HAP-1 (cell line): Measurements from ENCODE around the gene DLEC1.

Experiments used
- DNase-seq, 2 experiments: peaks; one replicate each; pipeline ENCODE4 v3.0.0-alpha.2; 2016 to 2020; ENCODE audit warnings: low spot score in 2 of 2
- H3K27me3 ChIP-seq: fragments of 250-450 bp; sonication (Bioruptor Pico); 2 replicates; pipeline ENCODE4 v1.5.1; 2020; ENCODE audit warnings: low read depth, mild to moderate bottlenecking, moderate library complexity
- H3K36me3 ChIP-seq: fragments of 250-450 bp; sonication (Bioruptor Pico); replicated peaks from 2 replicates; pipeline ENCODE4 v1.5.1; 2020; ENCODE audit warnings: mild to moderate bottlenecking
- H3K4me1 ChIP-seq: fragments of 250-450 bp; sonication (Bioruptor Pico); 2 replicates; pipeline ENCODE4 v1.5.1; 2020; ENCODE audit warnings: mild to moderate bottlenecking
- H3K4me3 ChIP-seq: fragments of 250-450 bp; sonication (Bioruptor Pico); 2 replicates; pipeline ENCODE4 v1.5.1; 2020; ENCODE audit warnings: mild to moderate bottlenecking, moderate library complexity
- H3K9me3 ChIP-seq: fragments of 250-450 bp; sonication (Bioruptor Pico); 2 replicates; pipeline ENCODE4 v1.5.1; 2020; ENCODE audit warnings: mild to moderate bottlenecking, moderate library complexity
- in situ Hi-C: fragments of 300-500 bp; cut with MboI; formaldehyde crosslinking; loops from 3 replicates; pipeline ENCODE4 v1.14.3; 2020; ENCODE audit warnings: low sequenced_read_pairs, inconsistent platforms, mixed read lengths

Gene DLEC1

GRCh38 chr3:38168151-38169026 is 129.4 kb downstream of the DLEC1 start:
- peaks cover 22% of the 10 kb centered on the region for H3K4me1 ChIP-seq
- DNase-seq: peak; percentile 37 to 49
- no peaks in the 10 kb centered on the region for H3K36me3 ChIP-seq
- in situ Hi-C loops: no loop called here
- no peak overlapping the region for H3K4me3 ChIP-seq
- H3K27me3 ChIP-seq: no peaks in the 10 kb centered on the region
- no peaks in the 10 kb centered on the region for H3K9me3 ChIP-seq

GRCh38 chr3:38169027-38169317 is 130.0 kb downstream of the DLEC1 start:
- H3K36me3 ChIP-seq: no peaks in the 10 kb centered on the region
- DNase-seq: no peak
- H3K27me3 ChIP-seq: no peaks in the 10 kb centered on the region
- no peak overlapping the region for H3K4me3 ChIP-seq
- H3K4me1 ChIP-seq: peaks cover 22% of the 10 kb centered on the region
- no peaks in the 10 kb centered on the region for H3K9me3 ChIP-seq
- in situ Hi-C loops: no loop called here

GRCh38 chr3:38170722-38171121 is 131.7 kb downstream of the DLEC1 start:
- no peak for DNase-seq
- Histone ChIP-seq H3K27me3 (no peaks in the 10 kb centered on the region), H3K36me3 (no peaks in the 10 kb centered on the region), H3K4me1 (peaks cover 19% of the 10 kb centered on the region), H3K4me3 (no peak overlapping the region), H3K9me3 (no peaks in the 10 kb centered on the region)
- in situ Hi-C loops: no loop called here

DNA sequence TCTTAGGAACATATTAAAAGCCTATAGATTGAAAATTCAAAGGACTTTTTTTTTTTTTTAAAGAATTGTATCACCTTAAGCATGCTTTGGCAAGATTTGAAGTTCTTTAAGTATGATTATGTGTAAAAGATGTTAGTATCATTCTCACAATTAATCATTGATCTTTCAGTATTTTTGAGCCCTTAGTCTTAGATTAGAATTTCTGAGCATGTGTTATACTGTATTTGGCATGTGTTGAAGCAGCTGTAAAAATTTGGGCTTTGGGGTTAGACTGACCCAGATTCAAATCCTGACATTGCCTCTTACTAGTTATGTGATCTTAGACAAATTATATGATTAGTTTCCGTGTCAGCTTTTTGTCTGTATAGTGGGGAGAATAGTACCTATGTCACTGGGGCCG is 132.6 kb downstream of the DLEC1 start:
- Histone ChIP-seq H3K9me3 (no peaks in the 10 kb centered on the region), H3K27me3 (no peaks in the 10 kb centered on the region), H3K4me1 (peaks cover 19% of the 10 kb centered on the region), H3K4me3 (no peak overlapping the region), H3K36me3 (no peaks in the 10 kb centered on the region)
- in situ Hi-C loops: no loop called here
- no peak for DNase-seq
